Measurements from ENCODE around the gene TULP3. TPM values are rescaled to one million over a fixed set of nuclear protein-coding genes. Genes with fewer than 3 reads are reported as not detected.
"Not testable (repeated sequence)": the region's sequence is repeated elsewhere in the genome, so short reads cannot be mapped to it uniquely, and the experiment has no call there.

TULP3 gene
- polyA plus RNA-seq, 1 donor (not counting 4 experiments of a cell fraction or from before 2014, with no cell fraction given), result 16.0 TPM

- Histone ChIP-seq H3K9me1 (ENCODE audit: control insufficient read depth, extremely low read depth, insufficient read depth, low read length) (no peaks in the 10 kb centered on the region), H2AFZ (ENCODE audit: control insufficient read depth, low read length) (no peak overlapping the region), H3K4me3 (ENCODE audit: control insufficient read depth in 2 of 3, extremely low read depth in 1 of 3, insufficient read depth in 2 of 3, low read depth in 1 of 3, low read length in 3 of 3) (no peak overlapping the region), H3K9me3 (ENCODE audit: control insufficient read depth, low read depth, low read length) (no peaks in the 10 kb centered on the region), H3K27ac (ENCODE audit: control insufficient read depth, insufficient read depth, low read length) (no peak overlapping the region), H3K9ac (ENCODE audit: control insufficient read depth, extremely low read depth, insufficient read depth, low read length) (no peak overlapping the region), H3K4me2 (ENCODE audit: control insufficient read depth, extremely low read depth, insufficient read depth, low read depth, low read length) (no peak overlapping the region), H3K4me1 (ENCODE audit: control insufficient read depth, extremely low read depth, insufficient read depth, low read length) (no peaks in the 10 kb centered on the region), H4K20me1 (ENCODE audit: control insufficient read depth, extremely low read depth, insufficient read depth, low read length) (no peaks in the 10 kb centered on the region), H3K36me3 (ENCODE audit: control insufficient read depth in 2 of 2, extremely low read depth in 1 of 2, insufficient read depth in 2 of 2, low read length in 2 of 2) (peaks cover 2 to 34% of the 10 kb centered on the region in 2 experiments), H3K27me3 (ENCODE audit: control insufficient read depth, extremely low read depth, insufficient read depth, low read length) (no peaks in the 10 kb centered on the region), H3K79me2 (ENCODE audit: control insufficient read depth, insufficient read depth, low read length) (no peaks in the 10 kb centered on the region)
- dilution Hi-C loops (cut with MboI; ENCODE audit: extremely low pct_ligation_motif_present, low sequenced_read_pairs), result no loop called here
- DNase-seq (ENCODE audit: low read depth, low spot score), result no peak
- TF ChIP-seq, protein P1, sequence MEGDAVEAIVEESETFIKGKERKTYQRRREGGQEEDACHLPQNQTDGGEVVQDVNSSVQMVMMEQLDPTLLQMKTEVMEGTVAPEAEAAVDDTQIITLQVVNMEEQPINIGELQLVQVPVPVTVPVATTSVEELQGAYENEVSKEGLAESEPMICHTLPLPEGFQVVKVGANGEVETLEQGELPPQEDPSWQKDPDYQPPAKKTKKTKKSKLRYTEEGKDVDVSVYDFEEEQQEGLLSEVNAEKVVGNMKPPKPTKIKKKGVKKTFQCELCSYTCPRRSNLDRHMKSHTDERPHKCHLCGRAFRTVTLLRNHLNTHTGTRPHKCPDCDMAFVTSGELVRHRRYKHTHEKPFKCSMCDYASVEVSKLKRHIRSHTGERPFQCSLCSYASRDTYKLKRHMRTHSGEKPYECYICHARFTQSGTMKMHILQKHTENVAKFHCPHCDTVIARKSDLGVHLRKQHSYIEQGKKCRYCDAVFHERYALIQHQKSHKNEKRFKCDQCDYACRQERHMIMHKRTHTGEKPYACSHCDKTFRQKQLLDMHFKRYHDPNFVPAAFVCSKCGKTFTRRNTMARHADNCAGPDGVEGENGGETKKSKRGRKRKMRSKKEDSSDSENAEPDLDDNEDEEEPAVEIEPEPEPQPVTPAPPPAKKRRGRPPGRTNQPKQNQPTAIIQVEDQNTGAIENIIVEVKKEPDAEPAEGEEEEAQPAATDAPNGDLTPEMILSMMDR (optimal IDR thresholded peaks at IDR 0.05 in 1 of 3, IDR thresholded peaks at IDR 0.05 in 1 of 3, conservative IDR thresholded peaks at IDR 0.05 in 1 of 3; ENCODE audit: extremely low read depth in 1 of 3, insufficient read depth in 2 of 3, low read length in 3 of 3), result no peak
- TF ChIP-seq EZH2 (IDR thresholded peaks at IDR 0.05; ENCODE audit: low read length), result no peak
- no peak for FAIRE-seq
Observed at GRCh38 chr12:2864198-2864597, 26.5 kb upstream of the TULP3 start.

DNA sequence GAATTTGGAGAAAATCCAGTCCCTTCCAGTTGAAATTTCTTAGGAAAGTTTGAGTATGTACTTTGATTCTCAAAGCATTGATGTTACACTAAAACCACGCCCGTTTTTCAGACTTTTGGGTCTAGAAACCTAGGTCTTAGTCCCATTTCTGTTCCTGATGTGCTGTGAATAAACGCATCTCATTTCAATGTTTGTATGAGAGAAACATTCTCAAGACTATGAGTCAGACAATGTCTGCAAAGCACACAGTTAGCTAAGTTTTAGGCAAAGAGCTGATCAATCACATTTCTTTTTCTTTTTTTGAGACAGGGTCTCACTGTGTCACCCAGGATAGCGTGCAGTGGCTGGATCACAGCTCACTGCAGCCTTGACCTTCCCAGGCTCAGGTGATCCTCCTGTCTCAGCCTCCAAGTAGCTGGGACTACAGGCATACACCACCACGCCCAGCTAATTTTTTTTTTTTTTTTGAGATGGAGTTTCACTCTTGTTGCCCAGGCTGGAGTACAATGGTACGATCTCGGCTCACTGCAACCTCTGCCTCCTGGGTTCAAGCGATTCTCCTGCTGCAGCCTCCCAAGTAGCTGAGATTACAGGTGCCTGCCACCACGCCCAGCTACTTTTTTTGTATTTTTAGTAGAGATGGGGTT is 21.6 kb upstream of the TULP3 start:
- H3K4me3 ChIP-seq (ENCODE audit: control insufficient read depth in 2 of 3, extremely low read depth in 1 of 3, insufficient read depth in 2 of 3, low read depth in 1 of 3, low read length in 3 of 3); H3K4me2 ChIP-seq (ENCODE audit: control insufficient read depth, extremely low read depth, insufficient read depth, low read depth, low read length); H3K9me3 ChIP-seq (ENCODE audit: control insufficient read depth, low read depth, low read length); dilution Hi-C loops (cut with MboI; ENCODE audit: extremely low pct_ligation_motif_present, low sequenced_read_pairs); H4K20me1 ChIP-seq (ENCODE audit: control insufficient read depth, extremely low read depth, insufficient read depth, low read length); H3K27ac ChIP-seq (ENCODE audit: control insufficient read depth, insufficient read depth, low read length); FAIRE-seq; H3K4me1 ChIP-seq (ENCODE audit: control insufficient read depth, extremely low read depth, insufficient read depth, low read length); H3K9me1 ChIP-seq (ENCODE audit: control insufficient read depth, extremely low read depth, insufficient read depth, low read length); DNase-seq (ENCODE audit: low read depth, low spot score); H3K27me3 ChIP-seq (ENCODE audit: control insufficient read depth, extremely low read depth, insufficient read depth, low read length); H2AFZ ChIP-seq (ENCODE audit: control insufficient read depth, low read length); H3K9ac ChIP-seq (ENCODE audit: control insufficient read depth, extremely low read depth, insufficient read depth, low read length): not testable (repeated sequence)
- H3K79me2 ChIP-seq (ENCODE audit: control insufficient read depth, insufficient read depth, low read length), result peaks cover 10% of the 10 kb centered on the region
- peaks cover 2 to 36% of the 10 kb centered on the region in 2 experiments for H3K36me3 ChIP-seq (ENCODE audit: control insufficient read depth in 2 of 2, extremely low read depth in 1 of 2, insufficient read depth in 2 of 2, low read length in 2 of 2)

All from keratinocyte (primary cell).